ENCODE measurements around the gene TTC12. TPM values are rescaled to one million over a fixed set of nuclear protein-coding genes. Genes with fewer than 3 reads are reported as not detected.

Gene TTC12
- total and polyA plus RNA-seq, 9 of the 15 experiments (the other 6 are each of a cell fraction or from before 2014, with no cell fraction given): 5.1 to 19.9 (median 13.4) TPM

DNA sequence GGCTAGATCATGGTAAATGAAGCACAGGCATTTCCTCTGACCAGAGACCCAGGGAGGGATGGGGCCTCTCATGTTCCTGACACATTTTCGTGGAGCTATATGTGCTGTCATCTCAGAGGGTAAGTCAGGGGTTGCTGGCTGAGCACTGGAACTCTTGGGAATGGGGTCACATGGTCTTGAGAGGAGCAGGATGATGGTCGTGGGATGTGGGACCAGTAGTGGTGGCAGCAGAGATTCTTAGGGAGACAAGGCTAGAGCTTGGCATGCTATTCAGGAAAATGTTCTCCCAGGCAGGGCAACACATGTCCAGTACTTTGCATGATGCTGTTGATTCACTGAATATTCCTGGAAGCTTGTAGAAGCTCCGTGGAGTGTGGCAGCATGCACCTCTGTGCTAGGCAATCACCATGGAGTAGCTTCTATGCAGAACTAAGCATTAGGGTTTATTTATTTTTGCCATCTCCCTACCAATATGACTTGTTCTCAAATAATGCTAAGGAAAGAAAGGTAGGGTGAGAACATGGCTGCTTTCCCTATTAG, 31.4 kb upstream of the TTC12 start:
- Histone ChIP-seq H3K4me2 (ENCODE audit: insufficient read depth, low read length) (no peak overlapping the region), H3K4me3 (no peak overlapping the region), H3K79me2 (ENCODE audit: control insufficient read depth, insufficient read depth, low read length) (no peaks in the 10 kb centered on the region), H3K4me1 (replicated peaks in 1 of 2; ENCODE audit: control insufficient read depth in 2 of 2, insufficient read depth in 2 of 2, low read length in 2 of 2) (no peaks in the 10 kb centered on the region), H3K27me3 (ENCODE audit: control insufficient read depth in 2 of 2, insufficient read depth in 2 of 2, low read length in 2 of 2) (peaks cover 6 to 25% of the 10 kb centered on the region in 2 experiments; a peak in 4 of 5 replicates), H3K36me3 (ENCODE audit: control insufficient read depth, insufficient read depth, low read length) (no peaks in the 10 kb centered on the region), H2AFZ (ENCODE audit: low read depth, low read length) (no peak overlapping the region), H3K9ac (ENCODE audit: insufficient read depth in 1 of 2, low read depth in 2 of 2, low read length in 2 of 2) (no peak overlapping the region), H3K9me3 (replicated peaks; ENCODE audit: control insufficient read depth, insufficient read depth, low read depth, low read length) (no peaks in the 10 kb centered on the region), H4K20me1 (replicated peaks; ENCODE audit: control insufficient read depth, insufficient read depth, low read length) (no peaks in the 10 kb centered on the region), H3K27ac (ENCODE audit: extremely low read depth, low read depth, low read length) (no peak overlapping the region), H3K9me1 (ENCODE audit: control insufficient read depth, insufficient read depth, low read length) (no peaks in the 10 kb centered on the region)
- 0% methylated on average over 3 of the region's 3 CpGs for WGBS (ENCODE audit: insufficient coverage, low coverage, missing lambda C conversion rate)
- TF ChIP-seq CREM (IDR thresholded peaks at IDR 0.05; ENCODE audit: low read depth): no peak
- TF ChIP-seq, protein P1, sequence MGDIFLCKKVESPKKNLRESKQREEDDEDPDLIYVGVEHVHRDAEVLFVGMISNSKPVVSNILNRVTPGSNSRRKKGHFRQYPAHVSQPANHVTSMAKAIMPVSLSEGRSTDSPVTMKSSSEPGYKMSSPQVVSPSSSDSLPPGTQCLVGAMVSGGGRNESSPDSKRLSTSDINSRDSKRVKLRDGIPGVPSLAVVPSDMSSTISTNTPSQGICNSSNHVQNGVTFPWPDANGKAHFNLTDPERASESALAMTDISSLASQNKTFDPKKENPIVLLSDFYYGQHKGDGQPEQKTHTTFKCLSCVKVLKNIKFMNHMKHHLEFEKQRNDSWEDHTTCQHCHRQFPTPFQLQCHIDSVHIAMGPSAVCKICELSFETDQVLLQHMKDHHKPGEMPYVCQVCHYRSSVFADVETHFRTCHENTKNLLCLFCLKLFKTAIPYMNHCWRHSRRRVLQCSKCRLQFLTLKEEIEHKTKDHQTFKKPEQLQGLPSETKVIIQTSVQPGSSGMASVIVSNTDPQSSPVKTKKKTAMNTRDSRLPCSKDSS (IDR thresholded peaks at IDR 0.05; ENCODE audit: low read depth, partially characterized antibody): no peak
- no peak for TF ChIP-seq ZNF175 (CRISPR knock-in tag; IDR thresholded peaks at IDR 0.05; ENCODE audit: low read depth)
- TF ChIP-seq, protein P2, sequence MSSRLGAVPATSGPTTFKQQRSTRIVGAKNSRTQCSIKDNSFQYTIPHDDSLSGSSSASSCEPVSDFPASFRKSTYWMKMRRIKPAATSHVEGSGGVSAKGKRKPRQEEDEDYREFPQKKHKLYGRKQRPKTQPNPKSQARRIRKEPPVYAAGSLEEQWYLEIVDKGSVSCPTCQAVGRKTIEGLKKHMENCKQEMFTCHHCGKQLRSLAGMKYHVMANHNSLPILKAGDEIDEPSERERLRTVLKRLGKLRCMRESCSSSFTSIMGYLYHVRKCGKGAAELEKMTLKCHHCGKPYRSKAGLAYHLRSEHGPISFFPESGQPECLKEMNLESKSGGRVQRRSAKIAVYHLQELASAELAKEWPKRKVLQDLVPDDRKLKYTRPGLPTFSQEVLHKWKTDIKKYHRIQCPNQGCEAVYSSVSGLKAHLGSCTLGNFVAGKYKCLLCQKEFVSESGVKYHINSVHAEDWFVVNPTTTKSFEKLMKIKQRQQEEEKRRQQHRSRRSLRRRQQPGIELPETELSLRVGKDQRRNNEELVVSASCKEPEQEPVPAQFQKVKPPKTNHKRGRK (tag; IDR thresholded peaks at IDR 0.05): no peak
- TF ChIP-seq HNRNPL (IDR thresholded peaks at IDR 0.05; ENCODE audit: low read depth, low read length): no peak
- TF ChIP-seq PHF8 (IDR thresholded peaks at IDR 0.05; ENCODE audit: borderline replicate concordance, low read length): no peak
- TF ChIP-seq, protein P3, sequence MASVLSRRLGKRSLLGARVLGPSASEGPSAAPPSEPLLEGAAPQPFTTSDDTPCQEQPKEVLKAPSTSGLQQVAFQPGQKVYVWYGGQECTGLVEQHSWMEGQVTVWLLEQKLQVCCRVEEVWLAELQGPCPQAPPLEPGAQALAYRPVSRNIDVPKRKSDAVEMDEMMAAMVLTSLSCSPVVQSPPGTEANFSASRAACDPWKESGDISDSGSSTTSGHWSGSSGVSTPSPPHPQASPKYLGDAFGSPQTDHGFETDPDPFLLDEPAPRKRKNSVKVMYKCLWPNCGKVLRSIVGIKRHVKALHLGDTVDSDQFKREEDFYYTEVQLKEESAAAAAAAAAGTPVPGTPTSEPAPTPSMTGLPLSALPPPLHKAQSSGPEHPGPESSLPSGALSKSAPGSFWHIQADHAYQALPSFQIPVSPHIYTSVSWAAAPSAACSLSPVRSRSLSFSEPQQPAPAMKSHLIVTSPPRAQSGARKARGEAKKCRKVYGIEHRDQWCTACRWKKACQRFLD (CRISPR knock-in tag; IDR thresholded peaks at IDR 0.05): no peak
- no peak for TF ChIP-seq TCF7L2 (IDR thresholded peaks at IDR 0.05; ENCODE audit: low read depth, low read length)
- TF ChIP-seq ZNF140 (CRISPR knock-in tag; IDR thresholded peaks at IDR 0.05): no peak
- ChIA-PET POLR2A (no interaction called here), CTCF (ENCODE audit: low intra/inter-chr PET ratio) (no interaction called here)
- intact Hi-C loops (cut with micrococcal nuclease) (no loop called here), in situ Hi-C loops (cut with MboI) (loop anchor here (10.0 kb wide), 1 partner anchor 698 kb away; no protein-coding TSS in a partner anchor)
- no peak for FAIRE-seq
- no peak for ATAC-seq
- BruUV-seq (replicated peaks): no TSS peak
- no peak for DNase-seq (ENCODE audit: extremely low read depth in 1 of 4, low spot score in 3 of 4)
